PC-9 (cell line): ENCODE measurements around the gene DSCAM. TPM values are rescaled to one million over a fixed set of nuclear protein-coding genes. Genes with fewer than 3 reads are reported as not detected.

Experiments used
- BruUV-seq: library from RNA; stranded (reverse); fragments of 400-500 nt; replicated peaks from 2 replicates; lab custom pipeline; 2021; lab: Mats Ljungman, UMichigan
- CTCF ChIA-PET: fragments of 300-600 bp; sonication (Branson Sonifier 250); formaldehyde crosslinking; loops from one replicate; lab custom pipeline; 2022; ENCODE audit warnings: antibody characterized with exemption; lab: Charles Lee
- POLR2A ChIA-PET: fragments of 300-600 bp; sonication (Branson Sonifier 250); formaldehyde crosslinking; loops from one replicate; lab custom pipeline; 2022; ENCODE audit warnings: antibody characterized with exemption; ENCODE audit not compliant: unreplicated experiment; lab: Charles Lee
- DNase-seq, 2 experiments: peaks; one replicate each; pipeline versions ENCODE4 v3.0.0 to v3.0.0-alpha.2; 2015 to 2022; ENCODE audit warnings: mixed read lengths in 1 of 2
- H2AFZ ChIP-seq: fragments of 200-600 bp; sonication (generic); 2 replicates; pipeline ENCODE4 v1.8.1; 2017; ENCODE audit warnings: antibody characterized with exemption
- H3F3A ChIP-seq: fragments of 200-600 bp; sonication (generic); 2 replicates; pipeline ENCODE4 v1.8.1; 2017; ENCODE audit warnings: antibody characterized with exemption, mild to moderate bottlenecking, low read depth; ENCODE audit not compliant: insufficient read depth
- H3K27ac ChIP-seq: fragments of 200-600 bp; sonication (generic); 2 replicates; pipeline ENCODE4 v1.6.1; 2016; ENCODE audit warnings: mixed run types
- H3K27me3 ChIP-seq: fragments of 200-600 bp; sonication (generic); 2 replicates; pipeline ENCODE4 v1.6.1; 2016; ENCODE audit warnings: low read depth, mixed run types; ENCODE audit not compliant: insufficient read depth
- H3K36me3 ChIP-seq: fragments of 200-600 bp; sonication (generic); 2 replicates; pipeline ENCODE4 v1.6.1; 2016; ENCODE audit warnings: low read depth, mixed run types
- H3K4me1 ChIP-seq: fragments of 200-600 bp; sonication (generic); replicated peaks from 2 replicates; pipeline ENCODE4 v1.6.1; 2016; ENCODE audit warnings: mixed run types; ENCODE audit not compliant: insufficient read depth
- H3K4me2 ChIP-seq: fragments of 200-600 bp; sonication (generic); 2 replicates; pipeline ENCODE4 v1.6.1; 2017; ENCODE audit warnings: mixed run types
- H3K4me3 ChIP-seq: fragments of 200-600 bp; sonication (generic); 2 replicates; pipeline ENCODE4 v1.6.1; 2016; ENCODE audit warnings: mixed run types
- H3K79me2 ChIP-seq: fragments of 200-600 bp; sonication (generic); 2 replicates; pipeline ENCODE4 v1.6.1; 2017; ENCODE audit warnings: low read depth, mixed run types
- H3K9me2 ChIP-seq: fragments of 200-600 bp; sonication (generic); 2 replicates; pipeline ENCODE4 v1.8.1; 2017; ENCODE audit warnings: mild to moderate bottlenecking; ENCODE audit not compliant: insufficient read depth
- H3K9me3 ChIP-seq: fragments of 200-600 bp; sonication (generic); 2 replicates; pipeline ENCODE4 v1.8.1; 2016; ENCODE audit warnings: low read depth; ENCODE audit not compliant: insufficient read depth
- H4K20me1 ChIP-seq: fragments of 200-600 bp; sonication (generic); 2 replicates; pipeline ENCODE4 v1.8.1; 2017; ENCODE audit not compliant: insufficient read depth
- CTCF ChIP-seq: fragments of 200-600 bp; sonication (generic); conservative IDR thresholded peaks from 2 replicates; pipeline ENCODE4 v1.6.1; 2017; ENCODE audit warnings: mixed run types, antibody characterized with exemption, mild to moderate bottlenecking, moderate library complexity
- EZH2 ChIP-seq: fragments of 200-600 bp; sonication (generic); IDR thresholded peaks from 2 replicates; pipeline ENCODE4 v1.8.0; 2017; ENCODE audit warnings: antibody characterized with exemption, low read depth
- intact Hi-C: fragments of 100-400 bp; cut with micrococcal nuclease; formaldehyde crosslinking; loops from one replicate; pipeline ENCODE4 v1.10.0; 2022; ENCODE audit not compliant: unreplicated experiment
- total RNA-seq: library from RNA; stranded (reverse); gene quantifications from 2 replicates; pipeline ENCODE4 v1.2.3, GENCODE V29; 2021

Gene DSCAM
- total RNA-seq, 1 experiment from 2014 or later = not detected

- H3K27ac ChIP-seq = no peak overlapping the region
- H3K4me1 ChIP-seq = no peaks in the 10 kb centered on the region
- H3K4me2 ChIP-seq = no peak overlapping the region
- ChIA-PET POLR2A (no interaction called here), CTCF (no interaction called here)
- H3K9me3 ChIP-seq = no peaks in the 10 kb centered on the region
- no peaks in the 10 kb centered on the region for H3K79me2 ChIP-seq
- DNase-seq = no peak
- intact Hi-C loops = no loop called here
- no peaks in the 10 kb centered on the region for H3K27me3 ChIP-seq
- H3K9me2 ChIP-seq = no peaks in the 10 kb centered on the region
- no peak overlapping the region for H2AFZ ChIP-seq
- TF ChIP-seq EZH2 (no peak), CTCF (no peak)
- BruUV-seq = no TSS peak
- H3K4me3 ChIP-seq = no peak overlapping the region
- no peaks in the 10 kb centered on the region for H3F3A ChIP-seq
- H3K36me3 ChIP-seq = no peaks in the 10 kb centered on the region
- H4K20me1 ChIP-seq = no peaks in the 10 kb centered on the region
Observed at GRCh38 chr21:40395732-40396131, 451.2 kb downstream of the DSCAM start.

GRCh38 chr21:40393066-40393465, 453.9 kb downstream of the DSCAM start:
- H3K27ac ChIP-seq = no peak overlapping the region
- H3F3A ChIP-seq = no peaks in the 10 kb centered on the region
- DNase-seq = no peak
- no peak overlapping the region for H3K4me2 ChIP-seq
- no peaks in the 10 kb centered on the region for H3K36me3 ChIP-seq
- no peaks in the 10 kb centered on the region for H3K27me3 ChIP-seq
- TF ChIP-seq CTCF = no peak
- TF ChIP-seq EZH2 = no peak
- ChIA-PET CTCF (no interaction called here), POLR2A (no interaction called here)
- H3K9me2 ChIP-seq = no peaks in the 10 kb centered on the region
- H2AFZ ChIP-seq = no peak overlapping the region
- H3K9me3 ChIP-seq = no peaks in the 10 kb centered on the region
- intact Hi-C loops = no loop called here
- no TSS peak for BruUV-seq
- H3K4me1 ChIP-seq = no peaks in the 10 kb centered on the region
- H4K20me1 ChIP-seq = no peaks in the 10 kb centered on the region
- no peaks in the 10 kb centered on the region for H3K79me2 ChIP-seq
- no peak overlapping the region for H3K4me3 ChIP-seq

- Histone ChIP-seq H3K4me2 (no peak overlapping the region), H3K79me2 (no peaks in the 10 kb centered on the region), H2AFZ (no peak overlapping the region), H3K9me2 (no peaks in the 10 kb centered on the region), H4K20me1 (no peaks in the 10 kb centered on the region), H3K27ac (no peak overlapping the region), H3K4me1 (no peaks in the 10 kb centered on the region), H3K9me3 (no peaks in the 10 kb centered on the region), H3K36me3 (no peaks in the 10 kb centered on the region), H3K4me3 (no peak overlapping the region), H3K27me3 (no peaks in the 10 kb centered on the region), H3F3A (no peaks in the 10 kb centered on the region)
- no peak for DNase-seq
- intact Hi-C loops = loop anchor here (5.0 kb wide), 1 partner anchor 246 kb away; no protein-coding TSS in a partner anchor
- ChIA-PET CTCF (no interaction called here), POLR2A (no interaction called here)
- BruUV-seq = no TSS peak
- no peak for TF ChIP-seq CTCF
Observed at GRCh38 chr21:40388046-40388445, 458.9 kb downstream of the DSCAM start.
